Measurements from ENCODE around the gene LCP1. TPM values are rescaled to one million over a fixed set of nuclear protein-coding genes. Genes with fewer than 3 reads are reported as not detected.

The LCP1 gene
- total RNA-seq, 4 donors from 2014 or later: 55.9 to 517 (median 110) TPM

DNA sequence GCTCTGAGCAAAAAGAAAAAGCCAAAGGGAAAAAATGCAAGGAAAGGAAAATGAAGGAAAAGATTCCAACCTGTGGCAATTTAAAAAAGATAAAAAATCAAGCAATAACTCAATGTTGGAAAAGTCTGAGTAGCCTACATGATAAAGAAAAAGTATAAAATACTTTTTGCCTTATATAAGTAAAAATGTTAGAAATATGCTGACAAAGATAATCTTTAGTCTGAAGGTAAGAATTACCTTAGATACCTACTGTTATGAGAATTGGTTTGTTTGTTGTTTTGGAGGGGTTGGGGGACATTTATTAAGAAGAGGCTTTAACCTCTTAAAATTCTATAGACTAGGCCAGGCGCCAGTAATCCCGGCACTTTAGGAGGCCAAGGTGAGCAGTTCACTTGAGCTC is 47.5 kb downstream of the LCP1 start:
- TF ChIP-seq, protein P1, sequence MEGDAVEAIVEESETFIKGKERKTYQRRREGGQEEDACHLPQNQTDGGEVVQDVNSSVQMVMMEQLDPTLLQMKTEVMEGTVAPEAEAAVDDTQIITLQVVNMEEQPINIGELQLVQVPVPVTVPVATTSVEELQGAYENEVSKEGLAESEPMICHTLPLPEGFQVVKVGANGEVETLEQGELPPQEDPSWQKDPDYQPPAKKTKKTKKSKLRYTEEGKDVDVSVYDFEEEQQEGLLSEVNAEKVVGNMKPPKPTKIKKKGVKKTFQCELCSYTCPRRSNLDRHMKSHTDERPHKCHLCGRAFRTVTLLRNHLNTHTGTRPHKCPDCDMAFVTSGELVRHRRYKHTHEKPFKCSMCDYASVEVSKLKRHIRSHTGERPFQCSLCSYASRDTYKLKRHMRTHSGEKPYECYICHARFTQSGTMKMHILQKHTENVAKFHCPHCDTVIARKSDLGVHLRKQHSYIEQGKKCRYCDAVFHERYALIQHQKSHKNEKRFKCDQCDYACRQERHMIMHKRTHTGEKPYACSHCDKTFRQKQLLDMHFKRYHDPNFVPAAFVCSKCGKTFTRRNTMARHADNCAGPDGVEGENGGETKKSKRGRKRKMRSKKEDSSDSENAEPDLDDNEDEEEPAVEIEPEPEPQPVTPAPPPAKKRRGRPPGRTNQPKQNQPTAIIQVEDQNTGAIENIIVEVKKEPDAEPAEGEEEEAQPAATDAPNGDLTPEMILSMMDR (IDR thresholded peaks at IDR 0.05; ENCODE audit: low read depth): no peak

DNA sequence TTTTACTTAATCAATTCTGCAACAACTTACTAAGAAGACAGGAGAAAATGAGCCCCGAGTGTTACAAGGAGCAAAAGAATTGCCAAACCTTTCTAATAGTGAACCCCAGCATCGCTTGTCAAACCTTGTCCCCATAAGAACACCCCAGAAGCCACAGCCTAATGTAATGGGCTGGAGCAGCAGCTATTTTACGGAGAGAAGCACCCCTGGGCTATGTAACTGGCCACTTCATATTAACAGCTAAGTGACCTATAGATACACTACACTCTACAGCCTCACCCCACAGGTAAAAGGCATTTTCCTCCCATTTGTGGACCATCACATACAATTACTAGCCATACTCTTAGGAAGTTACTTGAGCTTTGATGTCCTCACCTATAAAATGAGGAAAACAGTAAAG is 49.9 kb downstream of the LCP1 start:
- TF ChIP-seq, protein P1 (IDR thresholded peaks at IDR 0.05; ENCODE audit: low read depth): no peak

DNA sequence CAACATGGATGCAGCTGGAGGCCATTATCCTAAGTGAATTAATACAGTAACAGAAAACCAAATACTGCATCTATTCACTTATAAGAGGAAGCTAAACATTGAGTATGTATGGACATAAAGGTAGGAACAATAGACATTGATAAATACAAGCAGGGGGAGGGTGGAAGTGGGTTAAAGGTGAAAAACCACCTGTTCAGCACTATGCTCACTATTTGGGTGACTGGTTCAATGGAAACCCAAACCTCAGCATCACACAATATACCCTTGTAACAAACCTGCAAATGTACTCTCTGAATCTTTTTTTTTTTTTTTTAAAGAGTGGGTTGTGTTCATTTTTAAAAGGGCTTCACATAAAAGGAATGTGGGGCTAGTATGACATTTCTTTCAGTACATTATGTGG is 50.3 kb downstream of the LCP1 start:
- TF ChIP-seq, protein P1 (IDR thresholded peaks at IDR 0.05; ENCODE audit: low read depth): no peak

DNA sequence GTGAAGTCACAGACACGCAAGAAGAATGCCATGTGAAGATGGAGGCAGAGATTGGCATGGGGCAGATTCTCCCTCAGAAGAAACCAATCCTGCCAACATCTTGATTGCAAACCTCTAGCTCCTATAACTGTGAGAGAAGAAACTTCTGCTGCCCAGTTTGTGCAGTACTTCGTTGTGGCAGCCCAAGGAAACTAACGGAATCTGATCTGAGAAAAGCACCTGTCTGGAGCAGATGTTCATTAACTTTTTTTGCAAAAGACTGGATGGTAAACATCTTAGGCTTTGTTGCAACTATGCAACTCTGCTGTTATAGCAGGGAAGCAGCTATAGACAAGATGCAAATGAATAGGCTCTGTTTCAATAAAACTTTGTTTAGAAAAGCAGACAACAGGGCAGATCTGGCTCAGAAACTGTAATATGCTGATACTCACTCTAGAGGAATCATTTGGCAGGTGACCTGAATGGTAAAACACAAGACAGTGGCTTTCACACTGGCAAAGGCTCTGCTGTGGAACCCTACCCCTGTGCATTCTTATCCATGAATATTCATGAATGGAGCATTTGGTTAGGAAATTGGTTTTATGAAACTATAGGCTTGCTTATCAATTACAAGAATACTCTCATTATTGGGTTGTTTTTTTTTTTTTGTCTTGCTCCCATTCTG is 51.9 kb downstream of the LCP1 start:
- TF ChIP-seq, protein P1 (IDR thresholded peaks at IDR 0.05; ENCODE audit: low read depth): no peak

DNA sequence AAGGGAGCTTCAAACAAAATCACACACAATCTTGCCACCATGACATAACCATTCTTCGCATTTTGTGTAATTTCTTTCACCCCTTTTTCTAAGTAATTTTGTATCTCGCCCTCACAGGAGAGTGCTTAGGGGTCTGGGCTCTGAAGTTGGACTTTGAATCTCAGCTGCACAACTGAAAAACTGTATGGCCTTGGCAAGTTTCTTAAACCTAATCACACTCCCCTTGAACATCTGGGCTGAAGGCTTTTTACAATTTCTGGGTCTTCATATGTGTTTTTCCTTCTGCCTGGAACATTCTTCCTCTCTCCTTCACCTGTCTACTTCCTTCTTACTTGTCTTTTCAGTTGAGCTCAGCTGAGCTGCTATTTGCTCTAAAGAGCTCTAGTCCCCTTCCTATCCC is 52.9 kb downstream of the LCP1 start:
- TF ChIP-seq, protein P1 (IDR thresholded peaks at IDR 0.05; ENCODE audit: low read depth): no peak

DNA sequence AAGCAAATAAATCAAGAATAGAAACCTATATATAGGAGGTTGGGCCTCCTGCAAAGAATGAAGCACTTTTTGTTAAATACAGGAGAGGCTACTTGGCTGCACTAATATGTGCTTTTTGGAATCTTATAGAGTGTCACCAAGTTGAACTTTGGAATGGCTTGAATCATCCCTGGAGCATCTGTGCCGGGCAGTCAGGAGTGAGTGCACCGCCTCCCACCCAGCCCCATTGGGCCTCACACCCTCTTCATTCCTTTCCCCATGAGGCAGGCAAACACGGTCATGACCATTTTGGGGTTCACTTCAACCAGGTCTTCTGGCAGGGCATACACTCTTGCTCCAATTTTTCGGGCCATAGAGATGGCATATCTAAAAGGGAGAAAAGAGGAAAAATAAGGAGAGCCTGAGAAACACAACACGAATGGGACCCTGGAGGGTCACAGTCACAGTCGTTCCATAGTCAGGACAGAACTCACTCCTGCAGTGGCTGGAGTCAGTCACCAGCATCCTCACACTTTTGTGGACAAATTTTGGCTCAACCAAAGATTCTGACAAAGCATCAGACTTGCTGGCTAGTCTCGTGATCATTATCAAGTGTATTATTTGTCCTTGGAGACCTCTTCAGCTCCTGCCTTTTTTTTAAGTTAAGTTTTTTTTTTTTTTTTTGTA is 54.5 kb downstream of the LCP1 start:
- TF ChIP-seq, protein P1 (IDR thresholded peaks at IDR 0.05; ENCODE audit: low read depth): no peak

DNA sequence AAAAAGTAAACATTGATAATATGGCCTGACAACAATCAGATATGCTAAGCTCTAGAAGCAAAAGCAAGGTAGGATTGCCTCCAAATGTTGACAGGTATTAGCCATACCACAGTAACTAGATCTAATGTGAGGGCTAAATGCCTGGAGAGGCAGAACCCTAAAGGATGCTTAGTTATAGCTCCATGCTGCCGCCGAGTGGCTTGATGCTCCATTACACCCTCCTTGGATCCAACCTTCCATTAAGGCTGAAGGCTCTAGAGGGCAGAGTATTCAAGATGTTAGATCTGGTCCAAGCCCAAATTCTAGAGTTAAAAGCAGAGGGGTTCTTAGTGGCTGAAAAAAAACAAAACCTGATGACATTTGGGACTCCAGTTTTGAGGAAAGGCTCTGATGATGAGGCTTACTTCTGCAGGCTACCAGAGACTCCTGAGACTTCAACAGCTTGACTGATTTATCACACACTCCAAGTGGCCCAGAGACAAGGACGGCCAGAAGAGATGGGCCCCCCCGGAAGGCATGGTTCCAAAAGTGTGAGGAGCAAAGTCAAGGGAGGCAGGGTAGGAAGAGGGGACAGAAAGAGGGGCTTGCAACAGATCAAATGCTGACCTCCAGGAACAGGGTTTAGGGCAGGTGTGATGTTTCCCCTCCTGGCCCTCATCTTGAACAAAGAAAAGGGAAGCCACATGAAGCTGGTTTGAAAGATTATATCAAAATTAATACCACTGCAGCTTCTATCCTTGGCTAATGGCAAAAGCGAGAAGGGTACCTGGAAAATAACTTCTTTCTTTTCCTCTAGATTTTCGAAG is 55.2 kb downstream of the LCP1 start:
- TF ChIP-seq, protein P1 (IDR thresholded peaks at IDR 0.05; ENCODE audit: low read depth): no peak

Measured in subcutaneous adipose tissue (tissue), 4 donors.